Mesothelial cell of epicardium (in vitro differentiated cells): ENCODE data around the gene KIAA1586. TPM values are rescaled to one million over a fixed set of nuclear protein-coding genes. Genes with fewer than 3 reads are reported as not detected.
A peak's percentile ranks its signal among the peaks of the same experiment; 100 is the strongest.

Experiments used
- DNase-seq, 2 experiments: peaks; one replicate each; pipeline ENCODE4 v3.0.0; 2021; ENCODE audit warnings: low spot score in 2 of 2; ENCODE audit not compliant: unreplicated experiment in 2 of 2
- H3K27ac Mint-ChIP-seq: 2 replicates; pipeline ENCODE4 v1.8.0; 2021; ENCODE audit warnings: mixed read lengths
- H3K27me3 Mint-ChIP-seq: 2 replicates; pipeline ENCODE4 v1.8.0; 2021; ENCODE audit warnings: low read depth, mixed read lengths
- H3K36me3 Mint-ChIP-seq: 2 replicates; pipeline ENCODE4 v1.8.0; 2021; ENCODE audit warnings: mixed read lengths
- H3K4me1 Mint-ChIP-seq: 2 replicates; pipeline ENCODE4 v1.8.0; 2021; ENCODE audit warnings: mixed read lengths
- H3K4me3 Mint-ChIP-seq: 2 replicates; pipeline ENCODE4 v1.8.0; 2021; ENCODE audit warnings: mild to moderate bottlenecking, moderate library complexity, mixed read lengths
- H3K9me3 Mint-ChIP-seq: 2 replicates; pipeline ENCODE4 v1.8.0; 2021; ENCODE audit warnings: mixed read lengths
- CTCF ChIP-seq: fragments of 200-600 bp; sonication (generic); IDR thresholded peaks from one replicate; pipeline ENCODE4 v1.5.0; 2021; ENCODE audit warnings: antibody characterized with exemption; ENCODE audit not compliant: unreplicated experiment
- total RNA-seq: library from RNA; stranded (reverse); gene quantifications from 3 replicates; pipeline ENCODE4 v1.2.1, GENCODE V29; 2021

KIAA1586 gene
- total RNA-seq, 1 donor from 2014 or later: 26.2 TPM

DNA sequence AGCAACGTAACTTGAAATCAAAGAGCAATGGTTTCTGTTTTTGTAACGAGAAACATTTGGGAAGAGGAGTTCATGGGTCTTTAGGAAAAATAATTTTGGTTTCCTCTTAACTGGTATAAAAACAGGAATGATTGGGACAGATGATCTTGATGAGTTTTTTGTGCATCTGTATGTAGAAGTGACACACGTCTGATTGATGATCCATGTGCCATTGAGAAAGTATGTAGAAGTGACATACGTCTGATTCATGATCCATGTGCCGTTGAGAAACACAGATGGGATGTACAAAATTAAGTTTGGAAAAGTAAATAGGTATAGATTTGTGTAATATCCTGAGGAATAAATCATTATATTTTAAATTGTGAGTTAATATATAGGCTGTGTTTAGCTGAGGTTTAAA lies 2.1 kb downstream of the KIAA1586 start:
- DNase-seq: no peak
- H3K27ac Mint-ChIP-seq: peak overlapping the region; percentile 84
- H3K4me1 Mint-ChIP-seq: peaks cover 24% of the 10 kb centered on the region
- H3K9me3 Mint-ChIP-seq: peaks cover 9% of the 10 kb centered on the region
- peaks cover 2% of the 10 kb centered on the region for H3K27me3 Mint-ChIP-seq
- TF ChIP-seq CTCF: no peak
- peak overlapping the region; percentile 55 for H3K4me3 Mint-ChIP-seq
- H3K36me3 Mint-ChIP-seq: peaks cover 28% of the 10 kb centered on the region

DNA sequence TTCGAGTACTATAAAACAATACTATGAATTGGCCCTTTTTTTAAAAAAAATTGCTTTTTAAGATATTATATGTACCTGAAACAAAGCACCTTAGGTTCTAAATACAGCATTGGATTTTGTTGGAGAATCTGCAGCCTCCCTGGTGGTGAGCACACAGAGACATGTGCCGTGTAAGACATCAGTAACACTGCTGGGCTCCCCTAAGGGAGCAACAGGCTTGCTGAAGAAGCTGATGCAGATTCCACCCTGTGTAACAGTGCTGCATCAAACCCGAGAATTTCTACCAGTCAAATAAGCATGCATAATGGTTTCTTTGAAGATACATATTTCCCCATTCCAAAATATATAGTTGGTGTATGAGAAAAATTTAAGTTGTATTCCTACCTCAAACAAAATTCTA lies 17.4 kb downstream of the KIAA1586 start:
- peaks cover 29% of the 10 kb centered on the region for H3K36me3 Mint-ChIP-seq
- no peak for DNase-seq
- no peak for TF ChIP-seq CTCF
- H3K27me3 Mint-ChIP-seq: no peaks in the 10 kb centered on the region
- no peaks in the 10 kb centered on the region for H3K4me1 Mint-ChIP-seq
- H3K27ac Mint-ChIP-seq: no peak overlapping the region
- H3K4me3 Mint-ChIP-seq: no peak overlapping the region
- H3K9me3 Mint-ChIP-seq: no peaks in the 10 kb centered on the region

DNA sequence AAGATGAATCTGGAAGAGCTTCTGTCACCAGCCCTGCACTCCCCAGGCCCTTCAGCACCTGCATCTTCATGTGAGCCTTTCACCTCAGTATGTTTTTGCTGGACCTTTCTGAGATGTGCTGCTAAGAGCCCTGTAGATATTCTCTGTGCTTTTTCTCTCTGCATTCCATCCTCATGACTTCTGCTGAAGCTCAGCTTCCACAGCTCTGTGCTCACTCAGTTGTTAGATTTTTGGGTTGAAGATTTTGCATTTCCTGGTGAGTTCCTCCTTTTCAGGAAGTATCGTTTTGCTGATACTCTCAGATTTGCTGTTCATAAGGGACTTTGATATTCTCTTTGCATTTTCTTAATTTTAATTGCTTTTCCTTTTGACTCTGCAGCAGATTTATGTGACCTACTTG lies 18.3 kb downstream of the KIAA1586 start:
- no peaks in the 10 kb centered on the region for H3K27me3 Mint-ChIP-seq
- DNase-seq: no peak
- H3K36me3 Mint-ChIP-seq: peaks cover 28% of the 10 kb centered on the region
- no peak overlapping the region for H3K27ac Mint-ChIP-seq
- no peaks in the 10 kb centered on the region for H3K9me3 Mint-ChIP-seq
- no peak for TF ChIP-seq CTCF
- no peak overlapping the region for H3K4me3 Mint-ChIP-seq
- H3K4me1 Mint-ChIP-seq: no peaks in the 10 kb centered on the region

DNA sequence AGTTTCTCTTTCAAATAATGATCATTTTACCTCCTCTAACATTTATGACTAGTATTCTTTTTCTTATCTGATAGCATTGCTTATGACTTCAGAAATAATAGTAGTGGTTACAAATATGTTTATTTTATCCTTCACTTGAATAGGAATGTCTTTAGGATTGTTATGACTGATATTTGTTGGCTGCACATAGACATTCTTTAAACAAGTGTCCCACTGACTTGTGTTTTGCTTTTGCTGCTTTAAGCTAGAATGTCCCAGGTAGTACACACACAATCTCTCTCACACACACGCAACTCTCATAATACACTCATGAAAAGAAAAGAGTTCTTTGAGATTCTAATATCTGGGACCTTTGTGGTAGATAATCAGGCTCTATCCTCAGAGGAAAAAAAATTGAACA lies 21.6 kb downstream of the KIAA1586 start:
- Mint-ChIP-seq H3K4me1 (no peaks in the 10 kb centered on the region), H3K9me3 (peaks cover 7% of the 10 kb centered on the region), H3K27me3 (no peaks in the 10 kb centered on the region), H3K27ac (no peak overlapping the region), H3K4me3 (no peak overlapping the region), H3K36me3 (peaks cover 13% of the 10 kb centered on the region)
- TF ChIP-seq CTCF: no peak
- DNase-seq: no peak

- Mint-ChIP-seq H3K27me3 (no peaks in the 10 kb centered on the region), H3K4me1 (no peaks in the 10 kb centered on the region), H3K4me3 (no peak overlapping the region), H3K9me3 (peaks cover 7% of the 10 kb centered on the region), H3K36me3 (peaks cover 14% of the 10 kb centered on the region), H3K27ac (no peak overlapping the region)
- no peak for DNase-seq
- no peak for TF ChIP-seq CTCF
Measured at GRCh38 chr6:57069228-57069627, 22.7 kb downstream of the KIAA1586 start.

DNA sequence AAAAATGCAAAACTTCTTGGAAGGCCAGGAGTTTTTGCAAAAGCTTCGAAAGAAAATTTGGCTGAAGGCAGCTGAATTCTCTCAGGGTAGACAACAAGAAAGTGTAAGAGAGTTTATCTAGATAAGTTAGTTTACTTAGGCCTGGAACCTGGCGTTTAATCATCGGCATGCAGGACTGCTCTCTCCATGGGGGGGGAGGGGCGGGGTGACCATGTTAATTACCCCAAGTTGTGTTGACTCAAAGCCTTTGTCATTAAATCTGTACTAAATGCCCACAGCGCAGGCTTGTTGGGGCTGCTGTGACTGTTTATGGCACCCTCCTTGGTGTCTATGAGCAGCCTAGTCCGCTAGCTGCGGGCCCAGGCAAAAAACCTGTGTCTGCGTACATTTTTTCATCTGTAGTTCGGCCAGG lies 23.4 kb downstream of the KIAA1586 start:
- H3K4me1 Mint-ChIP-seq: no peaks in the 10 kb centered on the region
- no peak overlapping the region for H3K27ac Mint-ChIP-seq
- DNase-seq: no peak
- peaks cover 9% of the 10 kb centered on the region for H3K9me3 Mint-ChIP-seq
- no peak overlapping the region for H3K4me3 Mint-ChIP-seq
- TF ChIP-seq CTCF: no peak
- H3K36me3 Mint-ChIP-seq: peaks cover 14% of the 10 kb centered on the region
- no peaks in the 10 kb centered on the region for H3K27me3 Mint-ChIP-seq
